Measurements from ENCODE around the gene ACCSL.

The ACCSL gene

GRCh38 chr11:44065841-44066731 is 18.3 kb downstream of the ACCSL start, which contains the start of gene ACCS:
Gene ACCS (plus strand): TSS chr11:44066270. CDS start chr11:44067628, 1,358 bp downstream.
- peak; percentile 87 to 90 for DNase-seq

- peak in 1 of 2 experiments; percentile 32 for DNase-seq
These were observed 19.0 kb downstream of the ACCSL start for GRCh38 chr11:44066732-44067141.

- no peak for DNase-seq
These were observed 19.5 kb downstream of the ACCSL start for GRCh38 chr11:44067266-44067665.

GRCh38 chr11:44068180-44068579 is 20.4 kb downstream of the ACCSL start:
- DNase-seq, result no peak

- DNase-seq, result no peak
These were observed 23.4 kb downstream of the ACCSL start for GRCh38 chr11:44071157-44071556.

GRCh38 chr11:44072757-44073658 is 25.2 kb downstream of the ACCSL start:
- no peak for DNase-seq

- DNase-seq, result no peak
These were observed 31.0 kb downstream of the ACCSL start for GRCh38 chr11:44078794-44079193.

GRCh38 chr11:44079376-44079775 is 31.6 kb downstream of the ACCSL start:
- DNase-seq, result no peak

GRCh38 chr11:44080951-44081350 is 33.2 kb downstream of the ACCSL start:
- no peak for DNase-seq

GRCh38 chr11:44082645-44083044 is 34.9 kb downstream of the ACCSL start:
- no peak for DNase-seq

- DNase-seq, result no peak
These were observed 35.7 kb downstream of the ACCSL start for GRCh38 chr11:44083433-44083832.

GRCh38 chr11:44083906-44084305 is 36.1 kb downstream of the ACCSL start:
- DNase-seq, result no peak

- no peak for DNase-seq
These were observed 37.5 kb downstream of the ACCSL start for GRCh38 chr11:44085330-44085729.

GRCh38 chr11:44088377-44088776 is 40.6 kb downstream of the ACCSL start:
- DNase-seq, result no peak

- no peak for DNase-seq
These were observed 41.1 kb downstream of the ACCSL start for GRCh38 chr11:44088871-44089270.

- no peak for DNase-seq
These were observed 42.8 kb downstream of the ACCSL start for GRCh38 chr11:44090539-44090938.

GRCh38 chr11:44094260-44094868 is 46.6 kb downstream of the ACCSL start:
- DNase-seq, result peak; percentile 70 to 91

- peak; percentile 52 to 90 for DNase-seq
These were observed 48.0 kb downstream of the ACCSL start, which contains the start of gene EXT2 for GRCh38 chr11:44095506-44096359. Gene EXT2 (plus strand): TSS chr11:44095678. CDS start chr11:44107713, 12,035 bp downstream.

- no peak for DNase-seq
These were observed 48.8 kb downstream of the ACCSL start for GRCh38 chr11:44096360-44097185.

- no peak for DNase-seq
These were observed 50.0 kb downstream of the ACCSL start for GRCh38 chr11:44097821-44098220.

GRCh38 chr11:44101098-44101497 is 53.3 kb downstream of the ACCSL start:
- DNase-seq, result no peak
